ENCODE measurements around the gene MARCHF4. TPM values are rescaled to one million over a fixed set of nuclear protein-coding genes. Genes with fewer than 3 reads are reported as not detected.

The MARCHF4 gene
- total RNA-seq, 1 donor = 10.8 TPM

GRCh38 chr2:216366777-216367471 lies 5.4 kb downstream of the MARCHF4 start:
- TF ChIP-seq CTCF (IDR thresholded peaks at IDR 0.05; ENCODE audit: insufficient read depth, low read depth, low read length) = no peak
- no peak overlapping the region for H3K4me3 ChIP-seq (ENCODE audit: low read depth, low read length)
- no peak for DNase-seq (ENCODE audit: low read depth)

- H3K4me3 ChIP-seq (ENCODE audit: low read depth, low read length) = no peak overlapping the region
- DNase-seq (ENCODE audit: low read depth) = no peak
- no peak for TF ChIP-seq CTCF (IDR thresholded peaks at IDR 0.05; ENCODE audit: insufficient read depth, low read depth, low read length)
These were observed 6.8 kb downstream of the MARCHF4 start for GRCh38 chr2:216365518-216365917.

GRCh38 chr2:216363221-216363620 lies 9.1 kb downstream of the MARCHF4 start:
- no peak for TF ChIP-seq CTCF (IDR thresholded peaks at IDR 0.05; ENCODE audit: insufficient read depth, low read depth, low read length)
- no peak overlapping the region for H3K4me3 ChIP-seq (ENCODE audit: low read depth, low read length)
- DNase-seq (ENCODE audit: low read depth) = no peak

- H3K4me3 ChIP-seq (ENCODE audit: low read depth, low read length) = no peak overlapping the region
- TF ChIP-seq CTCF (IDR thresholded peaks at IDR 0.05; ENCODE audit: insufficient read depth, low read depth, low read length) = no peak
- DNase-seq (ENCODE audit: low read depth) = peak; percentile 91
These were observed 9.6 kb downstream of the MARCHF4 start for GRCh38 chr2:216362730-216363129.

GRCh38 chr2:216355711-216356110 lies 16.6 kb downstream of the MARCHF4 start:
- TF ChIP-seq CTCF (IDR thresholded peaks at IDR 0.05; ENCODE audit: insufficient read depth, low read depth, low read length) = no peak
- no peak overlapping the region for H3K4me3 ChIP-seq (ENCODE audit: low read depth, low read length)
- DNase-seq (ENCODE audit: low read depth) = no peak

GRCh38 chr2:216354306-216354705 lies 18.0 kb downstream of the MARCHF4 start:
- DNase-seq (ENCODE audit: low read depth) = no peak
- H3K4me3 ChIP-seq (ENCODE audit: low read depth, low read length) = no peak overlapping the region
- TF ChIP-seq CTCF (IDR thresholded peaks at IDR 0.05; ENCODE audit: insufficient read depth, low read depth, low read length) = no peak
